ENCODE data around the gene SERPINE1. TPM values are rescaled to one million over a fixed set of nuclear protein-coding genes. Genes with fewer than 3 reads are reported as not detected.

SERPINE1 gene
- total RNA-seq, 1 experiment from 2014 or later = 12.8 TPM

GRCh38 chr7:101121991-101122932, 4.6 kb upstream of the SERPINE1 start (continued):
- TF ChIP-seq REST (IDR thresholded peaks at IDR 0.05; ENCODE audit: low read depth) (no peak), ZNF274 (IDR thresholded peaks at IDR 0.05; ENCODE audit: low read depth, low read length) (no peak), RAD21 (IDR thresholded peaks at IDR 0.05; ENCODE audit: low read depth) (no peak), EZH2 (IDR thresholded peaks at IDR 0.05) (no peak), EGR1 (IDR thresholded peaks at IDR 0.05; ENCODE audit: low read depth) (no peak), SP1 (IDR thresholded peaks at IDR 0.05; ENCODE audit: low read depth) (no peak), MAX (IDR thresholded peaks at IDR 0.05) (no peak), ATF3 (IDR thresholded peaks at IDR 0.05) (no peak), SRF (IDR thresholded peaks at IDR 0.05; ENCODE audit: low read depth) (no peak), ZFX (IDR thresholded peaks at IDR 0.05) (no peak), CBX3 (IDR thresholded peaks at IDR 0.05; ENCODE audit: low read depth) (no peak)
